Hepatocyte (in vitro differentiated cells): ENCODE data around the gene NSMCE1.

Source experiments
- CTCF ChIP-seq: fragments of 200-600 bp; sonication (generic); IDR thresholded peaks from 2 replicates; pipeline ENCODE4 v1.5.1; 2016; ENCODE audit warnings: antibody characterized with exemption, mild to moderate bottlenecking; ENCODE audit not compliant: poor library complexity
- EZH2phosphoT487 ChIP-seq: fragments of 200-600 bp; sonication (generic); IDR thresholded peaks from one replicate; pipeline ENCODE4 v1.6.1; 2018; ENCODE audit warnings: antibody characterized with exemption, mild to moderate bottlenecking, low read depth, moderate library complexity; ENCODE audit not compliant: unreplicated experiment, severe bottlenecking

- no peak for TF ChIP-seq EZH2phosphoT487
- no peak for TF ChIP-seq CTCF
These were observed 11.3 kb downstream of the NSMCE1 start for GRCh38 chr16:27257271-27257670.
